ENCODE results near the gene DLG2.

Gene DLG2

GRCh38 chr11:84929738-84930137 lies 697.4 kb downstream of the DLG2 start:
- no peak for TF ChIP-seq CTCF (IDR thresholded peaks at IDR 0.05; ENCODE audit: borderline replicate concordance, insufficient read depth, low read depth, low read length)
- no peak overlapping the region for H3K4me3 ChIP-seq (ENCODE audit: low read depth, low read length)

DNA sequence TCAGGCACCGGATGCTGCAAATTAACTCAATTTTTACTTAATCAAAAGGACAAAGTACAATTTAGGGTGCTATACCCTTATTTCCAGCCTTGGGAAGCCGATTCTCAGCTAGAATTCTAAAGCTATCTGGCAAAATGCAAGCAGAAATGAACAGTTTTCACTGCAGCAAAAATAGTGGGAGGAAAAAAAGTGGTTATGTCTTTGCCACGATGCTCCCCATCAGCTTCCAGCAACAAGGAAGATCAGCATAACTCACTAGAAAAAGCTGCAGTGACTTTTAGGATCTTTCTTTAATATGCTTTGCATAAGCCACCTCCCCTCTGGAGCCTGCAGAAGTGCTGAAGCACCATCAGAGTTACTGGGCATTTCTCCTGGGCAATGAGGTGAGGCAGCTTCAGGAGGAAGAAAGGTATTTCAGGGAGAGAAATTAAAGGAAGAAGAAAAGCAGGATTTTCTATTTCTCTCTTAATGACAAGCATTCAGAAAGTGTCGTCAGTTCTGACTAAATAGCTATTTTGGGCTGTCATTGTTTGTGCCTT lies 702.9 kb downstream of the DLG2 start:
- H3K4me3 ChIP-seq (ENCODE audit: low read depth, low read length), result no peak overlapping the region
- no peak for TF ChIP-seq CTCF (IDR thresholded peaks at IDR 0.05; ENCODE audit: borderline replicate concordance, insufficient read depth, low read depth, low read length)

GRCh38 chr11:84923489-84923888 lies 703.7 kb downstream of the DLG2 start:
- no peak for TF ChIP-seq CTCF (IDR thresholded peaks at IDR 0.05; ENCODE audit: borderline replicate concordance, insufficient read depth, low read depth, low read length)
- no peak overlapping the region for H3K4me3 ChIP-seq (ENCODE audit: low read depth, low read length)

DNA sequence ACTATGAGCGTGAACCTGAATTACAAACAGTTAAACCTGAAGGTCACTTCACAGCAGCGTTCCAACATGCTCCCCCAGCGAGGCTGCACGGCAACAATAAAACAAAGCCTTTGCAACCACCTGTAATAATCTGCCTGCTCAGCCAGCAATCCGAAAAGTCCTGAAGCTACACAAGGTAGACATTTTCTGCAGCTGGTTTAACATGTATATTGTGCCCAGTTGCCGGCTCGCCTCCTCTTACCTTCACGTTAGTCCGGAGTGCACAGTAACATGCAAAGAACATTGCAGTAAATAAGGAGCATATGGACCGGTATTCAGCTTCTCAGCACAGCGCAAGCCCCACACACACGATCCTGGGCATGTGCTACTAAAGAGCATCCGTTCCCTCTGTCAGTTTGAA lies 704.3 kb downstream of the DLG2 start:
- H3K4me3 ChIP-seq (ENCODE audit: low read depth, low read length), result no peak overlapping the region
- no peak for TF ChIP-seq CTCF (IDR thresholded peaks at IDR 0.05; ENCODE audit: borderline replicate concordance, insufficient read depth, low read depth, low read length)

- no peak for TF ChIP-seq CTCF (IDR thresholded peaks at IDR 0.05; ENCODE audit: borderline replicate concordance, insufficient read depth, low read depth, low read length)
- H3K4me3 ChIP-seq (ENCODE audit: low read depth, low read length), result no peak overlapping the region
These were observed 704.8 kb downstream of the DLG2 start for GRCh38 chr11:84922212-84922805.

DNA sequence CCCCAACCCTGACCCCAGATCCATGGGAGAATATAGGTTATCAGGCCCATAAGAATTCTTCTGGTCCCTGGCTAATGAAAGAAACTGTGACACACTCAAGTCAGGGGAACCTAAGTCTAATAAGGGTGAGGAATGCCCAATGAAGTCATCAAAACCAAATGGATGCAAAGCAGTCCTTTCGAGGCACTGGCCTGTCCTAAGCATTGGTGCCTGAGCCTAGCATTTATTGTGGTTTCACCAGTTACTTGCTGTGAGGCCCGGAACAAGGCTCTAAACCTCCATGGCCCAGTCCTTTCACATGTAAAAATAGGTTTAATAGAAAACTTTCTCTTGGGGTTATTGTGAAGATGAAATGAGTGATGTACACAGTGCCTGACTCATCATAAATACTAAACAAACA lies 712.6 kb downstream of the DLG2 start:
- H3K4me3 ChIP-seq (ENCODE audit: low read depth, low read length), result no peak overlapping the region
- no peak for TF ChIP-seq CTCF (IDR thresholded peaks at IDR 0.05; ENCODE audit: borderline replicate concordance, insufficient read depth, low read depth, low read length)

DNA sequence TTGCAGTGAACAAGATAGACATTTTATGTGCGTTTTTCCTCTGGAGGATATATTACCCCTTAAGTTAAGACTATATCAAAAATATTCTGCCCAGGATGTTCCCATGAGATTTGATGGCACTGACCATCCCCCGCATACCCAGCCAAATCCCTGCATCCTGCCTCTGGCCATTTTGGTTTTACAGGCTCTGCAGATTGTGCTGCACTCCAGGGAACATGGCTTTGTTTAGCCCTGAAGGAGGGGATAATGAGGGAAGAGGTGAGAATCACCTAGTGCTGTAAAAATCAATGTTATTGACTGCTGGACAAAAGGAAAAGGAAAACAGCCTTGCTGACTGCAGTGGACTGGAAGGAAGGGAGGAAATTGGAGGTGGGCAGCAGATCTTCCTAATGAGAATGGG lies 717.4 kb downstream of the DLG2 start:
- TF ChIP-seq CTCF (IDR thresholded peaks at IDR 0.05; ENCODE audit: borderline replicate concordance, insufficient read depth, low read depth, low read length), result no peak
- H3K4me3 ChIP-seq (ENCODE audit: low read depth, low read length), result no peak overlapping the region

Measured in GM12875 (cell line).